Gastrocnemius medialis (tissue), 4 donors: ENCODE measurements around the gene TBX18. TPM values are rescaled to one million over a fixed set of nuclear protein-coding genes. Genes with fewer than 3 reads are reported as not detected.

Experiments used
- ATAC-seq, 2 donors: fragments of 150-250 bp; one replicate each; pipeline ENCODE4 v1.9.1; 2016
- DNase-seq, 2 donors: peaks; one replicate each; pipeline ENCODE4 v3.0.0-alpha.2; 2019
- H3K27ac ChIP-seq, 4 donors: fragments of 200-600 bp; sonication (generic); 1 replicate in 1 of 4; 2 replicates in 3 of 4; pipeline ENCODE4 v1.5.1; 2016 to 2018; ENCODE audit warnings: mild to moderate bottlenecking in 2 of 4, moderate library complexity in 1 of 4
- H3K27me3 ChIP-seq, 3 donors: fragments of 200-600 bp; sonication (generic) in 2 of 3; 1 replicate in 1 of 3; 2 replicates in 2 of 3; pipeline versions ENCODE4 v1.5.1 to v1.6.0; 2016 to 2019; ENCODE audit warnings: mild to moderate bottlenecking in 1 of 3, moderate library complexity in 1 of 3
- H3K36me3 ChIP-seq, 2 donors: fragments of 200-600 bp; sonication (generic) in 1 of 2; one replicate each; pipeline ENCODE4 v1.5.1; 2017 to 2018
- H3K4me1 ChIP-seq, 2 donors: fragments of 200-600 bp; sonication (generic) in 1 of 2; one replicate each; pipeline ENCODE4 v1.5.1; 2016 to 2017; ENCODE audit warnings: mild to moderate bottlenecking in 2 of 2
- H3K4me3 ChIP-seq, 4 donors: fragments of 200-600 bp; sonication (generic) in 3 of 4; 1 replicate in 1 of 4; 2 replicates in 3 of 4; pipeline ENCODE4 v1.5.1; 2016 to 2019; ENCODE audit warnings: mild to moderate bottlenecking in 2 of 4
- H3K9me3 ChIP-seq, 3 donors: fragments of 200-600 bp; sonication (generic) in 2 of 3; 1 replicate in 1 of 3; 2 replicates in 2 of 3; pipeline ENCODE4 v1.5.1; 2016 to 2019
- CTCF ChIP-seq, 5 experiments: fragments of 450-650 bp in 3 of 5; fragments of 200-600 bp in 2 of 5; sonication (generic) in 2 of 5; IDR thresholded peaks in 4 of 5; conservative IDR thresholded peaks in 1 of 5; 1 replicate in 4 of 5; 2 replicates in 1 of 5; pipeline ENCODE4 v1.5.1; 2016 to 2019; ENCODE audit warnings: antibody characterized with exemption in 5 of 5, mild to moderate bottlenecking in 3 of 5, moderate library complexity in 3 of 5
- POLR2A ChIP-seq, 2 donors: fragments of 450-650 bp; IDR thresholded peaks; one replicate each; pipeline ENCODE4 v1.6.1; 2017; ENCODE audit warnings: antibody characterized with exemption in 2 of 2, mild to moderate bottlenecking in 2 of 2, moderate library complexity in 2 of 2
- in situ Hi-C, 4 donors: fragments of 200-750 bp; cut with MboI; loops; one replicate each; pipeline versions ENCODE4 v1.15.0 to v1.8.0; 2017; ENCODE audit warnings: low sequenced_read_pairs in 4 of 4
- intact Hi-C: fragments of 100-400 bp; cut with DNase I; formaldehyde crosslinking; loops from one replicate; pipeline ENCODE4 v1.15.1; 2023; ENCODE audit warnings: low total_unique reads
- total RNA-seq, 4 donors: library from RNA; depleted of rRNA; stranded (reverse); fragments of >200 nt; gene quantifications; one replicate each; pipeline versions ENCODE4 v1.1.0 to v1.2.3, GENCODE V29; 2016

The TBX18 gene
- 1 to 10 TPM; 1.0 to 1.7 (median 1.3) TPM for total RNA-seq

GRCh38 chr6:84764332-84765049 lies at the start of gene TBX18:
Gene TBX18, minus strand, starts transcription at chr6:84764598. Its CDS starts 417 bp downstream, at chr6:84764181.
- peak; percentile 72 to 77 for ATAC-seq
- Histone ChIP-seq H3K27me3 (peaks cover 44 to 90% (median 72%) of the 10 kb centered on the region in 3 donors), H3K4me1 (no peaks in the 10 kb centered on the region), H3K36me3 (no peaks in the 10 kb centered on the region), H3K27ac (peak within 1 kb of the TSS; percentile 68 to 79 (median 76)), H3K9me3 (no peaks in the 10 kb centered on the region), H3K4me3 (peak within 1 kb of the TSS; percentile 46 to 58 (median 54))
- intact Hi-C loops (no loop called here), in situ Hi-C loops (no loop called here)
- peak; percentile 77 to 86 for DNase-seq
- TF ChIP-seq CTCF (IDR thresholded peaks at IDR 0.05 in 4 of 5, conservative IDR thresholded peaks at IDR 0.05 in 1 of 5), result no peak
- peak; percentile 7 to 58 for TF ChIP-seq POLR2A (IDR thresholded peaks at IDR 0.05)

- Histone ChIP-seq H3K9me3 (no peaks in the 10 kb centered on the region), H3K4me3 (no peak overlapping the region), H3K36me3 (no peaks in the 10 kb centered on the region), H3K4me1 (no peaks in the 10 kb centered on the region), H3K27ac (no peak overlapping the region), H3K27me3 (no peaks in the 10 kb centered on the region)
- DNase-seq (no peak), ATAC-seq (no peak)
- no peak for TF ChIP-seq CTCF (IDR thresholded peaks at IDR 0.05 in 4 of 5, conservative IDR thresholded peaks at IDR 0.05 in 1 of 5)
- no peak for TF ChIP-seq POLR2A (IDR thresholded peaks at IDR 0.05)
- in situ Hi-C loops (no loop called here), intact Hi-C loops (no loop called here)
Observed at GRCh38 chr6:84811351-84811750, 47.0 kb upstream of the TBX18 start.

- no peaks in the 10 kb centered on the region for H3K9me3 ChIP-seq
Observed at GRCh38 chr6:84809455-84809854, 45.1 kb upstream of the TBX18 start.

GRCh38 chr6:84808491-84809061 lies 44.2 kb upstream of the TBX18 start:
- no peaks in the 10 kb centered on the region for H3K36me3 ChIP-seq
- no peaks in the 10 kb centered on the region for H3K9me3 ChIP-seq
- intact Hi-C loops (no loop called here), in situ Hi-C loops (no loop called here)
- no peaks in the 10 kb centered on the region for H3K4me1 ChIP-seq
- H3K27me3 ChIP-seq, result no peaks in the 10 kb centered on the region
- DNase-seq (no peak), ATAC-seq (no peak)
- no peak overlapping the region for H3K27ac ChIP-seq
- TF ChIP-seq POLR2A (IDR thresholded peaks at IDR 0.05) (no peak), CTCF (IDR thresholded peaks at IDR 0.05 in 4 of 5, conservative IDR thresholded peaks at IDR 0.05 in 1 of 5) (no peak)
- no peak overlapping the region for H3K4me3 ChIP-seq

More at GRCh38 chr6:84809455-84809854, 45.1 kb upstream of the TBX18 start:
- Histone ChIP-seq H3K4me3 (no peak overlapping the region), H3K27me3 (no peaks in the 10 kb centered on the region), H3K4me1 (no peaks in the 10 kb centered on the region), H3K27ac (no peak overlapping the region), H3K36me3 (no peaks in the 10 kb centered on the region)
- intact Hi-C loops (no loop called here), in situ Hi-C loops (no loop called here)
- no peak for DNase-seq
- TF ChIP-seq CTCF (IDR thresholded peaks at IDR 0.05 in 4 of 5, conservative IDR thresholded peaks at IDR 0.05 in 1 of 5) (no peak), POLR2A (IDR thresholded peaks at IDR 0.05) (no peak)
- no peak for ATAC-seq
